ENCODE data around the gene DNAH3.
"Not testable (repeated sequence)": the region's sequence is repeated elsewhere in the genome, so short reads cannot be mapped to it uniquely, and the experiment has no call there.

DNAH3 gene

GRCh38 chr16:20984019-20984418 lies 166.6 kb downstream of the DNAH3 start:
- DNase-seq, result no peak

- no peak for DNase-seq
Measured at GRCh38 chr16:20976576-20976975, 174.1 kb downstream of the DNAH3 start.

GRCh38 chr16:20973201-20973600 lies 177.4 kb downstream of the DNAH3 start:
- not testable (repeated sequence) for DNase-seq

- DNase-seq, result no peak
Measured at GRCh38 chr16:20971401-20971800, 179.2 kb downstream of the DNAH3 start.

GRCh38 chr16:20969386-20969785 lies 181.3 kb downstream of the DNAH3 start:
- no peak for DNase-seq

- no peak for DNase-seq
Measured at GRCh38 chr16:20968765-20969164, 181.9 kb downstream of the DNAH3 start.

- DNase-seq, result no peak
Measured at GRCh38 chr16:20960899-20961298, 189.7 kb downstream of the DNAH3 start.

- DNase-seq, result no peak
Measured at GRCh38 chr16:20957153-20957552, 193.5 kb downstream of the DNAH3 start.

- no peak for DNase-seq
Measured at GRCh38 chr16:20956319-20956718, 194.3 kb downstream of the DNAH3 start.

GRCh38 chr16:20954574-20954973 lies 196.1 kb downstream of the DNAH3 start:
- no peak for DNase-seq

GRCh38 chr16:20952139-20952920 lies 198.3 kb downstream of the DNAH3 start:
- DNase-seq, result no peak

- no peak for DNase-seq
Measured at GRCh38 chr16:20950294-20950693, 200.4 kb downstream of the DNAH3 start.

- no peak for DNase-seq
Measured at GRCh38 chr16:20949660-20950059, 201.0 kb downstream of the DNAH3 start.

- DNase-seq, result no peak
Measured at GRCh38 chr16:20948444-20948843, 202.2 kb downstream of the DNAH3 start.

- DNase-seq, result no peak
Measured at GRCh38 chr16:20946015-20946629, 204.5 kb downstream of the DNAH3 start.

- not testable (repeated sequence) for DNase-seq
Measured at GRCh38 chr16:20945575-20945875, 205.1 kb downstream of the DNAH3 start.

- no peak for DNase-seq
Measured at GRCh38 chr16:20944861-20945574, 205.6 kb downstream of the DNAH3 start.

GRCh38 chr16:20942256-20942655 lies 208.4 kb downstream of the DNAH3 start:
- no peak for DNase-seq

GRCh38 chr16:20941636-20941926 lies 209.1 kb downstream of the DNAH3 start:
- DNase-seq, result no peak

GRCh38 chr16:20940871-20941635 lies 209.6 kb downstream of the DNAH3 start:
- no peak for DNase-seq

GRCh38 chr16:20939611-20940010 lies 211.0 kb downstream of the DNAH3 start:
- DNase-seq, result no peak

- DNase-seq, result no peak
Measured at GRCh38 chr16:20938426-20938825, 212.2 kb downstream of the DNAH3 start.

GRCh38 chr16:20937736-20938135 lies 212.9 kb downstream of the DNAH3 start:
- no peak for DNase-seq

- DNase-seq, result no peak
Measured at GRCh38 chr16:20933589-20933988, 217.1 kb downstream of the DNAH3 start.

Data from activated T-cell treated with anti-CD3 and anti-CD28 coated beads for 4 hours (primary cell).